GM19452 (cell line): ENCODE data around the gene DEGS2.

Experiments
- ATAC-seq: cut with Tn5 transposase; IDR thresholded peaks from one replicate; pipeline ENCODE4 v1.9.1; 2021; ENCODE audit not compliant: unreplicated experiment

DEGS2 gene

DNA sequence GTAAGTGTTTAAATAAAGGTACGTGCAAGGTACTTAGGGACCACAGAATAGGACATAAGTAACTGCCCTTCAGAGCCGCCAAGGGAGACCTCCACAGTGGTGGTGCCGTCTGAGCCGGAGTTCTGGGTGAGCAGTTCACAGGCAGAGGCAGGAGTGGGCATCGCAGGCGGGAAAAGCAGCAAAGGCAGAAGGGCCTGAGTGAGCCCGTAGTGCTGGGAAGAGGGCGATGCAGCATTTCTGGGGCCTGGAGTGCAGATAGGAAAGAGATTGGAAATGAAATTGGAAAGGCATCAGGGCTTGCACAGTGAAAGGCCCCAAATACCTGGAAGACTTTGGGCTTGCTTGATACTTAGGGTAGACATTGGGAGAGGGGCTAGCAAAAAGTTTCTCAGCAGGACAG lies 61.3 kb downstream of the DEGS2 start:
- ATAC-seq: no peak

DNA sequence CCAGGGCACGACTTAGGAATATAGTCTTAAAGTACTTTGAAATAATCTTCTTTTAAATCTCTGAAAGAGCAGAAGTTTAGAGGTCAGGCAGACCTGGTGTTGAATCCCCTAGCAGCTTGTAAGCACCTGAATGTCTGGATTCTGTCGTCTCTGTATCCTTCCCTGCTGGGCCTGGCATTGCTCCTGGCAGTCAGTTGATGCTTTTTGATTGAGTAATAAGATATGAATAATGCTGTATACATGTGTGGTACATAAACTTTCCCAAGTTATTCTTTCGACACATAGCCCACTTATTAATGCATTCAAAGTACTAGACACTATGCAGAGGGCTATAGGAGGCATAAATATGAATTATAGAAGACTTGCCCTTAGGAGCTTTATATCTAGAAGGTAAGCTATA lies 62.8 kb downstream of the DEGS2 start:
- ATAC-seq: no peak
